ENCODE results near the gene CACNG3.
"Not testable (repeated sequence)": the region's sequence is repeated elsewhere in the genome, so short reads cannot be mapped to it uniquely, and the experiment has no call there.

The CACNG3 gene

GRCh38 chr16:24281466-24281865 lies 25.3 kb downstream of the CACNG3 start:
- DNase-seq, result no peak

GRCh38 chr16:24282141-24282540 lies 26.0 kb downstream of the CACNG3 start:
- no peak for DNase-seq

- DNase-seq, result no peak
Measured at GRCh38 chr16:24286741-24287405, 30.7 kb downstream of the CACNG3 start.

- DNase-seq, result no peak
Measured at GRCh38 chr16:24288516-24288915, 32.4 kb downstream of the CACNG3 start.

GRCh38 chr16:24289166-24289700 lies 33.1 kb downstream of the CACNG3 start:
- DNase-seq, result no peak

- DNase-seq, result no peak
Measured at GRCh38 chr16:24291932-24292331, 35.8 kb downstream of the CACNG3 start.

GRCh38 chr16:24294131-24294530 lies 38.0 kb downstream of the CACNG3 start:
- DNase-seq, result no peak

GRCh38 chr16:24297375-24297774 lies 41.2 kb downstream of the CACNG3 start:
- DNase-seq, result no peak

- no peak for DNase-seq
Measured at GRCh38 chr16:24298548-24299167, 42.5 kb downstream of the CACNG3 start.

GRCh38 chr16:24300750-24301149 lies 44.6 kb downstream of the CACNG3 start:
- DNase-seq, result not testable (repeated sequence)

GRCh38 chr16:24302636-24303035 lies 46.5 kb downstream of the CACNG3 start:
- no peak for DNase-seq

- no peak for DNase-seq
Measured at GRCh38 chr16:24308200-24308599, 52.1 kb downstream of the CACNG3 start.

GRCh38 chr16:24309258-24310142 lies 53.4 kb downstream of the CACNG3 start:
- no peak for DNase-seq

- no peak for DNase-seq
Measured at GRCh38 chr16:24315343-24315742, 59.2 kb downstream of the CACNG3 start.

- DNase-seq, result no peak
Measured at GRCh38 chr16:24318680-24319079, 62.5 kb downstream of the CACNG3 start.

GRCh38 chr16:24319126-24319814 lies 63.1 kb downstream of the CACNG3 start:
- no peak for DNase-seq

- no peak for DNase-seq
Measured at GRCh38 chr16:24322106-24322505, 66.0 kb downstream of the CACNG3 start.

- no peak for DNase-seq
Measured at GRCh38 chr16:24324421-24324820, 68.3 kb downstream of the CACNG3 start.

GRCh38 chr16:24328835-24329452 lies 72.8 kb downstream of the CACNG3 start:
- DNase-seq, result no peak

- DNase-seq, result no peak
Measured at GRCh38 chr16:24332178-24332577, 76.0 kb downstream of the CACNG3 start.

- DNase-seq, result no peak
Measured at GRCh38 chr16:24332582-24333090, 76.5 kb downstream of the CACNG3 start.

GRCh38 chr16:24336491-24336890 lies 80.4 kb downstream of the CACNG3 start:
- DNase-seq, result no peak
